IgD-negative memory B cell (primary cell): ENCODE results near the gene ZNF423. TPM values are rescaled to one million over a fixed set of nuclear protein-coding genes. Genes with fewer than 3 reads are reported as not detected.

ENCODE experiments used
- H3K27ac Mint-ChIP-seq, 3 donors: one replicate each; pipeline ENCODE4 v1.8.0; 2020 to 2022; ENCODE audit warnings: mild to moderate bottlenecking in 3 of 3, mixed read lengths in 3 of 3, moderate library complexity in 1 of 3
- H3K27me3 Mint-ChIP-seq: one replicate; pipeline ENCODE4 v1.8.0; 2021; ENCODE audit warnings: mixed read lengths
- H3K36me3 Mint-ChIP-seq: one replicate; pipeline ENCODE4 v1.8.0; 2020; ENCODE audit warnings: mild to moderate bottlenecking, mixed read lengths
- H3K4me1 Mint-ChIP-seq, 3 donors: one replicate each; pipeline ENCODE4 v1.8.0; 2020 to 2022; ENCODE audit warnings: mixed read lengths in 3 of 3, mild to moderate bottlenecking in 1 of 3
- H3K4me3 Mint-ChIP-seq, 4 donors: one replicate each; pipeline ENCODE4 v1.8.0; 2020 to 2022; ENCODE audit warnings: mild to moderate bottlenecking in 4 of 4, mixed read lengths in 4 of 4, moderate library complexity in 3 of 4
- H3K9me3 Mint-ChIP-seq, 3 donors: one replicate each; pipeline ENCODE4 v1.8.0; 2020 to 2021; ENCODE audit warnings: mixed read lengths in 3 of 3, mild to moderate bottlenecking in 1 of 3
- polyA plus RNA-seq: library from polyadenylated mRNA; unstranded; fragments of 300-500 nt; fragmentation: Illumina TruSeq; gene quantifications from one replicate; pipeline ENCODE4 v1.2.3, GENCODE V29; 2021

ZNF423 gene
- polyA plus RNA-seq, 1 donor from 2014 or later = not detected

- H3K36me3 Mint-ChIP-seq = no peaks in the 10 kb centered on the region
- H3K27ac Mint-ChIP-seq = peak overlapping the region in 1 of 3 donors; percentile 45
- peaks cover 0 to 2% (median 0%) of the 10 kb centered on the region in 3 donors for H3K9me3 Mint-ChIP-seq
- no peak overlapping the region for H3K4me3 Mint-ChIP-seq
- peaks cover 8% of the 10 kb centered on the region for H3K27me3 Mint-ChIP-seq
- H3K4me1 Mint-ChIP-seq = peaks cover 4 to 13% (median 10%) of the 10 kb centered on the region in 3 donors
Measured at GRCh38 chr16:49458656-49459445, 397.1 kb downstream of the ZNF423 start.

- H3K27me3 Mint-ChIP-seq = peaks cover 13% of the 10 kb centered on the region
- H3K9me3 Mint-ChIP-seq = peaks cover 0 to 2% (median 0%) of the 10 kb centered on the region in 3 donors
- peaks cover 0 to 8% (median 3%) of the 10 kb centered on the region in 3 donors for H3K4me1 Mint-ChIP-seq
- no peak overlapping the region for H3K4me3 Mint-ChIP-seq
- H3K27ac Mint-ChIP-seq = peak overlapping the region in 1 of 3 donors; percentile 45
- H3K36me3 Mint-ChIP-seq = peaks cover 3% of the 10 kb centered on the region
Measured at GRCh38 chr16:49458243-49458642, 397.7 kb downstream of the ZNF423 start.

- Mint-ChIP-seq H3K9me3 (no peaks in the 10 kb centered on the region), H3K4me1 (no peaks in the 10 kb centered on the region), H3K4me3 (no peak overlapping the region), H3K36me3 (peaks cover 3% of the 10 kb centered on the region), H3K27ac (no peak overlapping the region), H3K27me3 (peaks cover 15% of the 10 kb centered on the region)
Measured at GRCh38 chr16:49457196-49457595, 398.7 kb downstream of the ZNF423 start.

- Mint-ChIP-seq H3K9me3 (no peaks in the 10 kb centered on the region), H3K36me3 (peaks cover 3% of the 10 kb centered on the region), H3K27ac (no peak overlapping the region), H3K4me1 (no peaks in the 10 kb centered on the region), H3K27me3 (peaks cover 19% of the 10 kb centered on the region), H3K4me3 (no peak overlapping the region)
Measured at GRCh38 chr16:49456763-49457162, 399.1 kb downstream of the ZNF423 start.

GRCh38 chr16:49455991-49456745 is 399.7 kb downstream of the ZNF423 start:
- Mint-ChIP-seq H3K27me3 (peaks cover 20% of the 10 kb centered on the region), H3K27ac (no peak overlapping the region), H3K4me3 (no peak overlapping the region), H3K9me3 (no peaks in the 10 kb centered on the region), H3K36me3 (peaks cover 4% of the 10 kb centered on the region), H3K4me1 (no peaks in the 10 kb centered on the region)

GRCh38 chr16:49455181-49455990 is 400.5 kb downstream of the ZNF423 start:
- Mint-ChIP-seq H3K4me1 (no peaks in the 10 kb centered on the region), H3K9me3 (no peaks in the 10 kb centered on the region), H3K27me3 (peaks cover 20% of the 10 kb centered on the region), H3K27ac (no peak overlapping the region), H3K36me3 (peaks cover 4% of the 10 kb centered on the region), H3K4me3 (no peak overlapping the region)

GRCh38 chr16:49454426-49455180 is 401.3 kb downstream of the ZNF423 start:
- H3K4me3 Mint-ChIP-seq = no peak overlapping the region
- no peaks in the 10 kb centered on the region for H3K4me1 Mint-ChIP-seq
- H3K36me3 Mint-ChIP-seq = peaks cover 4% of the 10 kb centered on the region
- no peak overlapping the region for H3K27ac Mint-ChIP-seq
- H3K9me3 Mint-ChIP-seq = no peaks in the 10 kb centered on the region
- H3K27me3 Mint-ChIP-seq = peaks cover 20% of the 10 kb centered on the region

- H3K4me3 Mint-ChIP-seq = no peak overlapping the region
- H3K27ac Mint-ChIP-seq = no peak overlapping the region
- no peaks in the 10 kb centered on the region for H3K9me3 Mint-ChIP-seq
- H3K27me3 Mint-ChIP-seq = peaks cover 20% of the 10 kb centered on the region
- peaks cover 4% of the 10 kb centered on the region for H3K36me3 Mint-ChIP-seq
- no peaks in the 10 kb centered on the region for H3K4me1 Mint-ChIP-seq
Measured at GRCh38 chr16:49453983-49454382, 401.9 kb downstream of the ZNF423 start.

- Mint-ChIP-seq H3K27ac (no peak overlapping the region), H3K36me3 (peaks cover 4% of the 10 kb centered on the region), H3K27me3 (peaks cover 20% of the 10 kb centered on the region), H3K9me3 (no peaks in the 10 kb centered on the region), H3K4me3 (no peak overlapping the region), H3K4me1 (no peaks in the 10 kb centered on the region)
Measured at GRCh38 chr16:49453021-49453420, 402.9 kb downstream of the ZNF423 start.

- Mint-ChIP-seq H3K27ac (no peak overlapping the region), H3K36me3 (peaks cover 4% of the 10 kb centered on the region), H3K4me1 (no peaks in the 10 kb centered on the region), H3K9me3 (no peaks in the 10 kb centered on the region), H3K4me3 (no peak overlapping the region), H3K27me3 (peaks cover 20% of the 10 kb centered on the region)
Measured at GRCh38 chr16:49452578-49452977, 403.3 kb downstream of the ZNF423 start.

GRCh38 chr16:49452108-49452507 is 403.8 kb downstream of the ZNF423 start:
- Mint-ChIP-seq H3K36me3 (peaks cover 4% of the 10 kb centered on the region), H3K4me3 (no peak overlapping the region), H3K27ac (no peak overlapping the region), H3K9me3 (no peaks in the 10 kb centered on the region), H3K27me3 (peaks cover 20% of the 10 kb centered on the region), H3K4me1 (no peaks in the 10 kb centered on the region)

GRCh38 chr16:49446805-49447204 is 409.1 kb downstream of the ZNF423 start:
- Mint-ChIP-seq H3K4me1 (peaks cover 4 to 7% (median 5%) of the 10 kb centered on the region in 3 donors), H3K9me3 (no peaks in the 10 kb centered on the region), H3K27me3 (peaks cover 2% of the 10 kb centered on the region), H3K27ac (no peak overlapping the region), H3K4me3 (no peak overlapping the region), H3K36me3 (peaks cover 2% of the 10 kb centered on the region)

GRCh38 chr16:49443576-49443975 is 412.3 kb downstream of the ZNF423 start:
- H3K27ac Mint-ChIP-seq = peak overlapping the region in 1 of 3 donors; percentile 28
- H3K36me3 Mint-ChIP-seq = no peaks in the 10 kb centered on the region
- no peaks in the 10 kb centered on the region for H3K9me3 Mint-ChIP-seq
- no peaks in the 10 kb centered on the region for H3K27me3 Mint-ChIP-seq
- H3K4me3 Mint-ChIP-seq = no peak overlapping the region
- peaks cover 11 to 14% (median 14%) of the 10 kb centered on the region in 3 donors for H3K4me1 Mint-ChIP-seq

- Mint-ChIP-seq H3K27me3 (no peaks in the 10 kb centered on the region), H3K4me3 (peak overlapping the region in 1 of 4 donors; percentile 71), H3K9me3 (no peaks in the 10 kb centered on the region), H3K4me1 (peaks cover 11 to 16% (median 14%) of the 10 kb centered on the region in 3 donors), H3K27ac (no peak overlapping the region), H3K36me3 (no peaks in the 10 kb centered on the region)
Measured at GRCh38 chr16:49442805-49443204, 413.1 kb downstream of the ZNF423 start.
